Activated CD8-positive, alpha-beta memory T cell treated with anti-CD3 and anti-CD28 coated beads, Interleukin-2, amount 50 U/mL, for 24 hours (primary cell): ENCODE results near the gene RPL23.
A peak's percentile ranks its signal among the peaks of the same experiment; 100 is the strongest.

Source experiments
- DNase-seq: peaks from one replicate; pipeline ENCODE4 v3.0.0-alpha.2; 2020; ENCODE audit errors: extremely low read depth

Gene RPL23

DNA sequence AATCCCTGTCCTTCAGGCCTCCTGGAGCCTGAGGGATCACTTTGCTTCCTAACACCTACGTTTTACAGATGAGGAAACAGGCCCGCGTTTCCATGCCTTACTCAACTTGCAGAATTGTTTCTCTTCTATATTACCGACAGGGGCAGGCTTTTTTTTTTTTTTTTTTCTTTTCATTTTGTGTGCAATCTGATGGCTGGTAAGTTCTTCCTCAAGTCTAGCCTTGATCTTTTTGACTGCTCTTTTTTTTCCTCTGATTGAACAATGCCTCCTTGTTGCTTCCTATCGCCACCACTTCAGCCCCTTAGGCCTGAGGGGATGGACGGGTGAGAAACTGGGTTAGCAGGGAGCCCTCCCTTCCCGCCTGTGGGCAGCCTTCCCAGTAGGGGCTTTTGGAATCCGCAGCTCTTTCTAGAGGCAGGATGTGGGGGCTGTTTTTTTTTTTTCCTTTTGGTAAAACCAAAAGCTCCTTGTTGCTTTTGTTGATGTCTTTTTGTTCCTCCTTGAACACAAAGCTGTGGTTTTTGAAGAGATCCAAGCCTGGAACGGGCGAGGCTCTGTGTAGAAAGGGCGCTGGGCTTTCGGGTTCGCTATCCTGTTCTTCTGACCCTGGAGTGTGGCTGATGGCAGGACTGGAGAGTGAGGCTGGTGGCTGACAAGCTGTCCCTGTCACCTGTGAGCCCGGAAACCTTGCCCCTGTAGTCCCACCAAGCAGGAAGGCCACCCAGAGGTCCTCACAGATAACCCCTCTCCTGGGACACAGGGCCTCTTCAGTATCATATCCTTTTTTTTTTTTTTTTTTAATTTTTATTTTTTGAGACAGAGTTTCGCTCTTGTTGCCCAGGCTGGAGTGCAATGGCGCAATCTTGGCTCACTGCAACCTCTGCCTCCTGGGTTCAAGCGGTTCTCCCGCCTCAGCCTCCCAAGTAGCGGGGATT is 30.3 kb upstream of the RPL23 start:
- no peak for DNase-seq

DNA sequence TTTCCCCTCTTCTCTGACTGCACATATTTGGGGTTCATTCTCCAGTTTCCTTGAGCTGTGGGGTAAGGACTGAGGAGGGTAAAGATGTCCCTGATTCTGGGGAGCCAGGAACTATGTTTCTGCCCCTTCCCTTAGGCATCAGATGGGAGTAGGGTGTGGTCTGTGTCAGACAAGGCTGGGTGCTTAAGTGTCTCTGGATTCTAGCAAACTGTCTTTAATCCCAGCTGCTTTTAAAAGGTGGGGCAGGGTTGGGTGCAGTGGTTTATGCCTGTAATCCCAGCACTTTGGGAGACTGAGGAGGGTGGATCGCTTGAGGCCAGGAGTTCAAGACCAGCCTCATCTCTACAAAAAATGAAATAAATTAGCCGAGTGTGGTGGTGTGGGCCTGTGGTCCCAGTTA is 29.3 kb upstream of the RPL23 start:
- no peak for DNase-seq

DNA sequence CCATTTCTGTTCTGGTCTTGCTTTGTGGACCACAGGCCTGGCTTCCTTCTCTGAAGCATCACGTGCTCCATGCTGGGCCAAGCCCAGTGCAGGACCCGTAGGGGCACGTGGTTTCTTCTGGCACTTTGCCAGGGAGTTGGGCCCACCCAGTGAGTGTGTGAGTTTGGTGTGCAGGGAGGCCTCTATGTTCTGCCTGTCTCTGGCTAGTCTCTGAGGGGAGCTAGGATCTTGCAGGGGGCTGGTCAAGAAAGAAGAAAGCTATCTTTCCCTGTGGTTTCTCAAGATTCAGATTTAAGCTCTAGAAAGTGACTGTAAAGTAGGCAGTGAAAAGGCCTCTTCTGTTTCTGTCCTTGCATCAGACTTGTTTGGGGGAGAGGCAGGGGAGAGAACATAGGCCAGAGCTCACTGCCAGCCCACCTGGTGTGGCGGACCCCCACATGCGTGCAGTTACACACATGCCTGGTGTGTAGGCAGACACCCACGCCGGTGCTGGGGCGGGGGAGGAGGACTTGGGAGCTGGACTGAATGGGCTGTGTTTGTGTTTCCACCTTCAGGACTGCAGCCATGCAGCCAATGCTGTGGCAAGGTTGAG is 28.2 kb upstream of the RPL23 start:
- no peak for DNase-seq

DNA sequence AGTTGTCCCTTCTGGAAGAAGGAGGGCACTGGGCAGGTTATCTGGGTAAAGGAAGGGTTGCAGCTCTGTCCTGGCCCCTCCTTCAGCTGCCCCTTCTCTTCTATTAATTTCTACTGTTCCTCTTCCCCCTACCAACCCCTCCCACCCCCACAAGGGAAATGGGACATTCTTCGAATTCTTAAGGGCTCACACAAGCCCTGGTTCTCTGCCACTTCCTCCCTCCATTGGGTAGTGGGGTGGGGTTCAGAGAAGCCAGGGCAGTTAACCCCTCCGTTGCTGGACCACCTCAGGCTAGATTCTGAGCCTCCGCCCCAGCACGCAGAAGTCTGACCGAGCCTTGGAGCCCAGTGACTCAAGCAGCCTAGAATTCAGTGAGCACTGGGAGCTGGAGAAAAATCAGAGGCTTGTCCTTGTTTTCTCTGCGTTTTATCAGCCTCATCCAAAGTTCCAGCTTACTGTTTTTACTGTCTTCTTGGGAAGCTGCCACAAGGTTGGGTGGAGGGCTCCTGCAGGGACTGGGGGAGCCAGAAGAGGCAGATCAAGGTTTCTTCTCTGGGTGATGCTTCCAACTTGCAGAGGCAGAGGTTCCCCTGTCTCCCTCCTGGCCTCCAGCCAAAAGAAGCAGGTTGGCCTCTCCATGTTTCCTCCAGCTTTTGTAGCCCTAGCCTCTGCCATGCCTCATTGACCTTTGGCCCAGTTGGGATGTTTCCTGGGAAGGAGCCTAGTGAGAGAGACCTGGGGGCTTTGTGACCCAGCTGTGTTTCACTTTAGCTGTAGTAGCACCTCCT is 26.6 kb upstream of the RPL23 start:
- no peak for DNase-seq

DNA sequence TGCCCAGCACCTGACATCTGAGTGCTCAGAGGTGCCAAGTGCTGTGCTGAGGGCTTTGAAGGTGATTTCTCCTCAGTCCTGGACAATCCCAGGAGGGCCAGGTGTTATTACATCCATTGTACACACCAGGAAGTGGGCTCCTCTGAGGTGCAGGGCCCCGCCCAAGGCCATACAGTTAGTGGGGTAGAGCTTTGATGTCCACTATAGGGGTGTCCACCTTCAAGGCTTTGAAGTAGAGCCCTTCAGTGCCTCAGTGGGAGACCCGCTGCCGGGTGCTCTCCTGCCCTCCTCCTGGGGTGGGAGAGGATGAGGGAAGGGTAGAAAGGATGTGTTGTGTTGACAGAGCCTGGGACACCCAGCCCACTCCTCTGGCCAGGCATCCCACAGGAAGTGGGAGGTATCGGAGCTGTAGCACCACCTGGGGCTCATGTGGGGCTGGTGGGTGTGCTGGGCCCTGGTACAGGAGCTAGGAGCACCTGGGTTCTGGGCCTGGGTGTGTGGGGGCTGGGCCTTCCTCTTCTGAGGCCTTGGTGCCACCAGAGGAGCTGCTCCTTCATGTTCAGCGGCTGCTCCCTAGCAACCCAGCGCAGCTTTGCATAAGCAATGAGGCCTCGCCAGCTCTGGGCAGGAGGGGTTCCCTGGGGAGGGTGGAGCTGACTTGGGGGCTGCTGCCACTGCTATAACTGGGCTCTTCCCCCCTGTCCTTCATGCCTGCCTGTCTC is 23.8 kb upstream of the RPL23 start:
- DNase-seq, result no peak

DNA sequence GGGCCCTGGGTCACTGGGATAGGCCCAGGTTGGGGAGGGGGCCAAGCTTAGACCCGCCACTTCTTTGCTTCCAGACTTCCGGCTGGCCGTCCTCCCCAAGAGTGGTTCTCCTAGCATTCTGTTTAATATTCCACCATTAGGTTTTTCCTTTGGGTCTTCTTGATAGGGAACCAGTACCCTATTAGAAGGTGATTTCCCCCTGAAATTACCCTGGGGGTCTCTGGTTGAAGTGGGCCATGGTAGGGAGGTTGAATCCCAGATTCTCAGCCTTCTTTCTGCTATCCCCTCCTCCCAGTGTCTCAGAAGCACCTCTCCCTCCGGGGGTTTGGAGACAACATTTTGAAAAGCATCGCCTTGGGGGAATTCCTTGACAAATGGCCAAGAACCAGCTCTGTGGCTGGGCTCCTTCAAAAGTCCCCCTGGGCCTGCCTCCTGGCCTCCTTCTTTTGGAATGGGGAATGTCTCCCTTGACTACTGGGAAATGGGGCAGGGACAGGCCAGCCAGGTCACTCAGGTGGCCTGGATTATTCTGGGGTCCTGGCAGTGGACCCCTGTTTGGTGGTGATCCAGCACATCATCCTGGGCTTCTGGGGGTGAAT is 22.1 kb upstream of the RPL23 start:
- no peak for DNase-seq

DNA sequence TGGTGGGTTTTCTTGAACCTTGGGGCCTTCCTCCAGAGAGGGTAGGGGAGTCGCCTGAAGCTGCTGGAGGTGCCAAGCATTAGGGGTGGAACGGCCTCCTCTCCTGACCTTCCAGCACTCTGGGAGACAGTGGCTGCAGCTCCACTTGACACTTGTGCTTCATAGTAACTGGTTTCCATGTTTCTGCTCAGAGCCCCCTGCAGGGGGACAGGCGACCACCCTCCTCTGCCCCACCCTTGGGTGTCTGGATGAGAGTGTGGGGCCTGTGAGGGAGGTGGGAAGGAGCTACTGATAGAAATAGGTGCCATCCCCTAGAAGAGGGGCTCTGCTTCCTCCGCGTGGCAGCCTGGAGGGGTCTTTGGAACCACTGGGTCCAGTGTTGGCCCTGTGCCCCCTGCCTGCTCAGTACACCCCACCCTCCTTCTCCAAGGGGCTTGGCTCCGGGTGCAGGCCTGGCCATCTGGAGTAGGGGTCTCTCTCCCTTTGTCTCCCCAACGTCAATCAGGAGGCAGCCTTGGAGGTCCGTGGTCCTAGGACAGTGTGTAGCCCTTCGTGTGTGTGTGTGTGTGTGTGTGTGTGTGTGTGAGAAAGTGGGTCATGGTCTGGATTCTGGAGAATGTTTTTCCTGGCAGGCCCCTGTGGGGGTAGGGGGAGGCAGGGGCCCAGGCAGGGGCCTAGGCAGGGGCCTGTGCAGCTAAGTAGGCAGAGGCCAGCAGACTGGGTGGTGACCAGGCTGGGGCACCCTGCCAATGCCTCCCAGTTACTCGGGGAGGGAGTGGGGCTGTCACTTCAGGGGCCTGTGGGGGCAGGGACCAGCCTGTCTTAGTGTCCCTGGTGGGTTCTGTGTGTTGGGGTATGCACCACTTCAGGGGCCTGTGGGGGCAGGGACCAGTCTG is 21.2 kb upstream of the RPL23 start:
- no peak for DNase-seq

DNA sequence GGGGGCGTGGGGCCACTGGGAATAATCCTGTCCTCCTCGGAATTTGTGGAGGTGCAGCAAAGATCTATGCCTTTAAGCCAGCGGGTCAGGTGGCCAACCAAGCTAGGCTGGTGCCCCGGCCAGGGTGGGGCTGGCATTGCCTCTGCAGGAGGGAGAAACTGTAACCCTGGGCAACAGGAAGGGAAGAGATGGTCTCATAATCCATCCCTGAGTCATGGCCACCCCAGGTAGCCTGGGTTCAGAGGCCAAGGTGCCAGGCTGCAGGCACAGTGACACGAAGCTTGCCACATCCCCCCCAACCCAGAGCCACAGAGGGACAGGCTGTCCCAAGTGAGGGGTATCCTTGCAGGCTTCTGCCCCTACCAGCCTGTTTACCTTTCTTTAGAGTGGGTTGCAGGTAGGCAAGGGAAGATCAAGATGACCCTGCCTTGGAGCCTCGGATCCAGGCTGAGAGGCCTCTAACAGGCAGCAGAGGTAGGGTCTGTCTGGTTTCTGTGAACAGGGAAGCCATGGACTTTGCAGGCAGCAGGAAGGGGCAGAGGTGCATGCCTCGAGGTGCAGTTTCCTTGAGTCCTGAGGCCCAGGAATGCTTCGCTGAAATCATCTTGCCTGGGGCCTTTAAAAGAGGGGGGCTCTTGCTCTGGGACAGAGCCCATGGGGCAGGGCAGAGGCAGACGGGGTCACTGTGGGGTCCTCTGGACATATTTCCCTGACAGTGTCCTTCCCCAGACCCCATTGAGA is 20.3 kb upstream of the RPL23 start:
- no peak for DNase-seq

DNA sequence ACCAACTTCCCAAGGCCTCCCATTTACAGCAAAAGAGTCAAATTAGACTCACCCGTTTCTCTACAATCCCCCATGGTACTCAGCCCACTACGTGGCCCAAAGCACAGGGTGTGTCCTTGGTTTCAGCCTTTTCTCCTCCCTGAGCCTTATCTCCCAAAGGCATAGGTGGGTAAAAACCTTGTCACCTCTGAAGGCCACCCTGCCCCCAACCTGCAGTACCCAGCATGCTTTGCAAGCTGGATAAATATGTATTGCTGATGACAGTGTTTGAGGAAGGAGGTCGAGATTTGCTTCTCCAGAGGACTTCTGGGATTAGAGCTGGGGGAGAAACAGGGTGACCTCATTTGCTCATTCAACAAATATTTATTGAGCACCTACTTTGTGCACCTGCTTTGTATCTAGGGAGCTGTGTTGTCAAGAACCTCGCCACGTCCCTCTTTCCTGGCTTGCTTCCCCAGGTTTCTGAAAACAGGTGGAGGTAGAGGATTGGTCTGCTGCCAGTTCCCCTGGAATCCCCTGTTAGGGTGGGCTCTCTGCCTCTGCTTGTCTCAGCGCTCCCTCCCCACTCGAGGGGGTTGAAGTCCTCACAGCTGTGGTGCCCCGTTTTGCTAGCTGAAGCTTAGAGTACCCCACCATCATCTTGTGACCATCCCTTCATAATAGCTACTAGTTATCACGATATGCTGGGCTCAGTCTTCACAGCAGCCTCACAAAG is 19.3 kb upstream of the RPL23 start:
- DNase-seq, result no peak

DNA sequence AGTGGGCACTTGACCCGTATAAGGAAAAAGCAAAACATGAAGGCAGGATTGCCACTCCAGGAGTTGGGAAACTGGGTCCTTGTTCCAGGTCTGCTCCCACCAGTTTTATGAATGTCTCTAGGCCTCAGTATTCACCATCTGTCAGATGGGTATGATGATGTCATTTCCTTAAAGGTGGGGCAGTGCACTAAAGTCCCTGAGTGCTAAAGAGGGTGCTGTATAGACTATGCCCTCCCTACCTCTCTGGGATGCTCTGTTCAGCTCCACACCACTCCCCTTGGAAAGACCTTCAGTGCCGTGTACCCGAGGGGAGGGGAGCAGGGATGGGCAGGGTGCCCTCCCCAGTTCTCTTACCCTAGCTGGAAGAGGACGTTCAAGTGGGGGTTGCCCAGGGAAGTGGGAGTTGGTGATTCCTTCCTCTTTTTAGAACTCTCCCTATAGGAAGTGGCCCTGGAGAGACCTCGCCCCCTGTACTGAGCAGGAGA is 18.5 kb upstream of the RPL23 start:
- no peak for DNase-seq

DNA sequence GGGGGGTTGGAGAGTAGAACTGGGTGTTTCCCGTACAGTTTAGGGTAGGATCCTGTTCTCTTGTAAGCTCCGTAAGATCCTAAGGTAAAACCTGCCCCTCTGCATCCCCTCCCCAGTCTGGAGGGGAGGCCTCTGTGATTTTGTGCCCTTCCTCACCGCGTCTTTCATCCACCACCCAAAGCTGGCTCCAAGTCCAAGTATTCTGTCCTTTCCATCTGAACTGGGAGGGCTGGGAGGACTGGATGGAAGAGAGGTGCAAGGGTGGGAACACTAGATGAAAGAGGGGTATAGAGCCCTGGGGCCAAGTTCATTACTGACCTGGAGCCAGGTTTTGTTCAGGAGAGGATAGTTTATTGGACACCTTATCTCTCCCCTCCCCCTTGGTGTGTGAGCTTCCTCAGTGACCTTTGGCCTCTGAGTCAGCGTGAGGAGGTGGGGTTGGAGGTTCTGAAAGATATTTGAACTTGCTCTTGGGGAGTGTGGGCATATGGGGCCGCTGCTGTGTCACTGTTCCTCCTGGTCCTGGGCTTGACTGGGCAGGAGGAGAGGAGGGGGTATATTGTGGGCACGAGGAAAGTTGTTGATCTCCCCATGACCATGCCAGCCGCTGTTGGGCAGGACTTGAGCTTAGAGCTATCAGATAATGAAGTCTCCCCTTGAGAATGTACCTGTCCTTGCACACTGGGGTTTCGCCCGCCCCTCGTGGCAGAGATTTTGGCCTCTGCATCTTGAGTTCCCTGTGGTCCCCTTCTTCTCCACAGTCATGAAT is 17.9 kb upstream of the RPL23 start:
- no peak for DNase-seq

DNA sequence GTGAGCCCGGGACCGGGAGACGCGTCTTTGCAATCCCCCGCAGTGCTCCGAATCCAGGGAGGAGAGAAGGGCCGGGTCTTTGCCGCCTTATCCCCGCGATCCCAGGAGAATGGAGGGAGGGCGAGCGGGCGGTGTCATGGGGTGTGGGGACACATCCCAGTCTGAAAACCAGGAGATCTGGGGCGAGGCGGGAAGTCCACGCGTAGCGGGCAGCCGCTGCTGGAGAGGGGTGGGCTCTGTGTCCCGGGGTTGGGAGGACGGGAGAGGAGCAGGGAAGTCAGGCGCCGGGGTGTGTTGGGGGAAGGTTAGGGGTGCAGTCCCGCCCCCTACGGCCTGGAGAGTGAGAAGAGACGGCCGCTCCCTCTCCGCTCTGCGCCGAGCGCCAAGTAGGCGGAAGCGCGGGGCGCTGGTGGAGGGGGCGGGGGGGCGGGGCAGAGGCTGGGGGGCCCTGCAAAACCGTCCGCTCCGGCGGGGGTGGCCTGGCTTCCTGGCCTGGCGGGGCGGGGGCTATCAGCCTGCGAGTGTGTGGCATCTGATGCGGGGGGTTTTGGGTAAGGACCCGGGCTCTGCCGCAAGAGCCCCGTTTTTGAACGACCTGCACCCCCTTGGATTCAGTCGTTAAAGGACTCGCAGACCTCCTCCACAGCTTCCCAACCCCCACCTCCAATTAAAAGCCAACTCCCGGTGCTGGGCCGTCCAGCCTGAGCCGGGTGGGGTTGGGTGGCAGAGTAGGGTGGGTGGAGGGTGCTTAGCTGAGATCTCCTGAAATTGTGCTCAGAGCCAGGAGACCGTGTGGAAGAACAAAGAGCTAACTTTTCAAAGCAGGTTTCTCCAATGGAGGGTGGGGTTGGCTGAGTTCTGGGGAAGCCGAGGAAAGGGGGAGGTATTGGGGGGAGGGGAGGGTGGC is 17.0 kb upstream of the RPL23 start:
- DNase-seq, result no peak

DNA sequence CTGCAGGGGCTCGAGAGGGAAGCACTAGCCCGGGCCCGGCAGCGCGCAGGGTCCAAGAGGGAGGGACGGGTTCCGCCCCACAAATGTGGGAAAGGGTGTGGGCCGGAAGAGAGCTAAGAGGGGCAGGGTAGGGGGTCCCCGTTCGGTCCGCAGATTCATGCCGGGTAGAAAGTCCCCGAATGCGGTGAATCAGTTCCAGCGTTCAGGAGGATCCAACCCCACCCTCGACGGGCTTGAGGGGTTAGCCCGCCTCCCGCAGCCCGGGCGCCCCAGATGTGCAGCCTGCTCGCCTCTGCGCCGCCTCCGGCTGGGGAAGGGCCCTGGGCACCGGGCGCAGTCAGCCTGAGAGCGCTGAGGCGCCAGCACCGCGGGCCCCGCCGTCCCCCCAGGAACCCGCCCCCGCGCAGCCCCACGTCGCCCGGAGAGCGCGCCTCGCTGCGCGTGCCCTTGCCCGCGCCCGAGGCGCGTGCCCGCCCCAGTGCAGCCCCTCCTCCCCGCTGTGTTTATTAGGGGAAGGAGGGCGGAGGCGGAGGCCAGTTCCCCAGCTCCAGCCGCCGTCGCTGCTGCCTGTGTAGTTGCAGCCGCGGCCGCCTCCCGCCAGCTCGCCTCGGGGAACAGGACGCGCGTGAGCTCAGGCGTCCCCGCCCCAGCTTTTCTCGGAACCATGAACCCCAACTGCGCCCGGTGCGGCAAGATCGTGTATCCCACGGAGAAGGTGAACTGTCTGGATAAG is 16.2 kb upstream of the RPL23 start, which contains the start of gene LASP1:
LASP1 (plus strand) TSS at position 533 of the 733 bp plus-strand sequence; CDS start at position 665, 132 bp downstream.
- DNase-seq, result peak; percentile 63

DNA sequence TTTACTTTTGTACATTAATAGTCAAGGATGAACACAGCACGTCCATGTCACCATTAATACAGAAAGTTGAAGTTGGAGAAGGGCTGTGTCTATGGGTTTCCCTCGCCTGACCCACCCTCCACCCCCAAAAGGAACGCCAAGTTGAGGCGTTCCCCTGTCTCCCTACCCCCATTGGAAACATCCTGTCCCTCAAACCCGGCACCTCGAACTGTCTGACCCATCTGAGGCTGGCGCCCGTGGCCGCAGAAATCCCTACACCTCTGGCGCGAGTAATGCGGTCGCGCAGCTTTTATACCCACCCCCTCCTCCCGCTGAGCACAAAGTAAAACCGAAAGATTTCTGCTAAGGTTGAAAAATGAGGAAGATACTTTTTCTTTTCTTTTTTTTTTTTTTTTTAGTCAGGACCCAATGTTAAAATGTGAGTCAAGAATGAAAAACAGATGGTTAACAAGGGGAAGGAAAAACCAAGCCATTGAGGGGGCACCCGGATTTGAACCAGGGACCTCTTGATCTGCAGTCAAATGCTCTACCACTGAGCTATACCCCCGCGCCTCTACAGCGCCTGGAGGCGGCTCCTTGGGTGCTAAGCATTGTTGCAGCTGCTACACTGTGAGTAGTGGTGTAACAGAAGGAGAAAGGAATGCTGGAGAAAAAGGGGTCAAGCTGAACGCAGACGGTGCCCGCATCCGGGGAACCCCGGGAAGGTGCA is 15.4 kb upstream of the RPL23 start:
- peak; percentile 86 for DNase-seq

DNA sequence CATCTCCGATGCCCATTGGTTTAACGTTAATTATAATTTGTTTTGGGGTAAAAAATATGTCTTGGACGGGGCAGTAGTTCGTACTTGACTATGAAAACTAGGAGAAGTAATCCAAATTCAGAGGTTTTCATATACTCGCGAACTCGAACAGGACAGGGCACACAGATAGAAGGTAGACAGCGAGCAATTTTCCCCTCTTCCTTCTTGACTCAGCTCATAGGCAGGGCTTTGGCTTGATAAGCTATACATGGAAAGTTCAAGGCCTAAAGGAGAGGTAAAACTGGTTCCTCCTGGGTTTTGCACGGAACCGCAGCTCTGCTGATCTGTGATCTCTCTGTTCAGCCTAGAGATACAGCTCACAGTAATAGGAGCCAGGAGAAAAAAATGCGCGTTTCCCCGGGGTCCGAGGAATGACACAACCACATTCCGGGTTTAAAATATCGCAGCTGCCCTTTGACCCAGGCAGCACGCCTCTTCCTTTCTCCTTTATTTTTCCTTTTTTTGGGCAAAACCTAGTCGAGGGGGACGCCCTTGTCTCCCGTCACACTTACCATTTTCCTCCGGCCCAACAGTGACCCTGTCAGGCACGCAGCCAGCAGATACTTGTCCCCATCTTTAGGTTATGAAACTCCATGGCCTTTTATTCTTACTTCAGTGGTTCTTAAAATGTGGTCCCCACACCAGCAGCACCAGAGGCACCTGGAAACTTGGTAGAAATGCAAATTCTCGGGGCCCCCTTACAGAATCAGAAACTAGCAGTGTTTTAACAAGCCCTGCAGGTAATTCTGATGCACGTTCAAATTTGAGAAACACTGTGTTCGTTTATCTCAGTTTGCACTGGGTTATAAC is 14.7 kb upstream of the RPL23 start:
- DNase-seq, result no peak
